HG03520 (cell line): ENCODE data around the gene LZTR1.

Experiments
- ATAC-seq: cut with Tn5 transposase; IDR thresholded peaks from one replicate; pipeline ENCODE4 v1.9.1; 2021; ENCODE audit warnings: mild to moderate bottlenecking, moderate library complexity; ENCODE audit not compliant: unreplicated experiment

The LZTR1 gene

GRCh38 chr22:20949698-20950183 lies 32.4 kb upstream of the LZTR1 start:
- ATAC-seq = no peak

- ATAC-seq = no peak
Observed at GRCh38 chr22:20951151-20951931, 30.8 kb upstream of the LZTR1 start.

GRCh38 chr22:20951932-20952380 lies 30.1 kb upstream of the LZTR1 start:
- ATAC-seq = no peak

- no peak for ATAC-seq
Observed at GRCh38 chr22:20952544-20953341, 29.4 kb upstream of the LZTR1 start.

- ATAC-seq = no peak
Observed at GRCh38 chr22:20953342-20953608, 28.8 kb upstream of the LZTR1 start.

- no peak for ATAC-seq
Observed at GRCh38 chr22:20953668-20954500, 28.2 kb upstream of the LZTR1 start.

GRCh38 chr22:20955548-20955947 lies 26.5 kb upstream of the LZTR1 start:
- ATAC-seq = no peak

- ATAC-seq = no peak
Observed at GRCh38 chr22:20956258-20957101, 25.6 kb upstream of the LZTR1 start.

- ATAC-seq = no peak
Observed at GRCh38 chr22:20957102-20957682, 24.9 kb upstream of the LZTR1 start.

GRCh38 chr22:20957683-20958431 lies 24.2 kb upstream of the LZTR1 start:
- no peak for ATAC-seq

- ATAC-seq = no peak
Observed at GRCh38 chr22:20959578-20960461, 22.3 kb upstream of the LZTR1 start.

GRCh38 chr22:20960609-20961008 lies 21.5 kb upstream of the LZTR1 start:
- ATAC-seq = no peak

- no peak for ATAC-seq
Observed at GRCh38 chr22:20962491-20962945, 19.6 kb upstream of the LZTR1 start.

- no peak for ATAC-seq
Observed at GRCh38 chr22:20963201-20964052, 18.7 kb upstream of the LZTR1 start.

GRCh38 chr22:20964090-20964798 lies 17.9 kb upstream of the LZTR1 start:
- ATAC-seq = no peak

- no peak for ATAC-seq
Observed at GRCh38 chr22:20964799-20965103, 17.3 kb upstream of the LZTR1 start.
